CD4-positive, alpha-beta T cell (primary cell): Measurements from ENCODE around the gene MSL1. TPM values are rescaled to one million over a fixed set of nuclear protein-coding genes. Genes with fewer than 3 reads are reported as not detected.
A peak's percentile ranks its signal among the peaks of the same experiment; 100 is the strongest.

Source experiments
- ATAC-seq: fragments of 200-7000 bp; cut with Tn5 transposase; one replicate; pipeline ENCODE4 v1.10.0; 2022; ENCODE audit warnings: mild to moderate bottlenecking; ENCODE audit not compliant: poor library complexity
- CTCF ChIA-PET: fragments of 350-600 bp; sonication (Branson Sonifier 250); formaldehyde crosslinking; loops from one replicate; lab custom pipeline; 2021; ENCODE audit warnings: antibody characterized with exemption, inconsistent platforms; lab: Charles Lee
- POLR2A ChIA-PET: fragments of 350-600 bp; sonication (Branson Sonifier 250); formaldehyde crosslinking; loops from one replicate; lab custom pipeline; 2021; ENCODE audit warnings: antibody characterized with exemption, inconsistent platforms; lab: Charles Lee
- DNase-seq, 14 experiments: peaks; one replicate each; pipeline ENCODE4 v3.0.0-alpha.2; 2013 to 2020; ENCODE audit warnings: mixed read lengths in 2 of 14
- H3K27ac ChIP-seq, 2 donors: one replicate each; pipeline versions ENCODE4 v1.5.1 to v1.7.0; 2013; ENCODE audit warnings: low read length in 2 of 2, low read depth in 1 of 2, mild to moderate bottlenecking in 1 of 2
- H3K27me3 ChIP-seq, 2 experiments: 1 replicate in 1 of 2; 2 replicates in 1 of 2; pipeline versions ENCODE4 v1.6.1 to v1.7.0; 2013; ENCODE audit warnings: low read length in 2 of 2, control low read depth in 1 of 2, mild to moderate bottlenecking in 1 of 2, moderate library complexity in 1 of 2; ENCODE audit not compliant: insufficient read depth in 2 of 2, control insufficient read depth in 1 of 2
- H3K36me3 ChIP-seq: one replicate; pipeline ENCODE4 v1.6.1; 2013; ENCODE audit warnings: low read length, control low read depth; ENCODE audit not compliant: insufficient read depth
- H3K4me1 ChIP-seq: one replicate; pipeline ENCODE4 v1.6.1; 2013; ENCODE audit warnings: low read length, control low read depth; ENCODE audit not compliant: insufficient read depth
- H3K4me3 ChIP-seq: one replicate; pipeline ENCODE4 v1.5.1; 2013; ENCODE audit warnings: mild to moderate bottlenecking, low read length, moderate library complexity
- H3K9me3 ChIP-seq, 2 experiments: 1 replicate in 1 of 2; 2 replicates in 1 of 2; pipeline versions ENCODE4 v1.6.1 to v1.7.0; 2013; ENCODE audit warnings: low read length in 2 of 2, mild to moderate bottlenecking in 2 of 2, control low read depth in 1 of 2, moderate library complexity in 1 of 2; ENCODE audit not compliant: control insufficient read depth in 1 of 2, insufficient read depth in 1 of 2
- H3K27ac Mint-ChIP-seq: one replicate; pipeline ENCODE4 v1.8.0; 2020; ENCODE audit warnings: mixed read lengths
- H3K27me3 Mint-ChIP-seq: one replicate; pipeline ENCODE4 v1.8.0; 2021; ENCODE audit warnings: mixed read lengths
- H3K36me3 Mint-ChIP-seq: one replicate; pipeline ENCODE4 v1.8.0; 2021; ENCODE audit warnings: low read depth, mixed read lengths
- H3K4me1 Mint-ChIP-seq: one replicate; pipeline ENCODE4 v1.8.0; 2021; ENCODE audit warnings: low read depth, mixed read lengths
- H3K4me3 Mint-ChIP-seq: one replicate; pipeline ENCODE4 v1.8.0; 2020; ENCODE audit warnings: mild to moderate bottlenecking, mixed read lengths
- H3K9me3 Mint-ChIP-seq: one replicate; pipeline ENCODE4 v1.8.0; 2020; ENCODE audit warnings: mixed read lengths
- CTCF ChIP-seq: fragments of 200-600 bp; IDR thresholded peaks from one replicate; pipeline ENCODE4 v1.8.0; 2022; ENCODE audit warnings: antibody characterized with exemption, mild to moderate bottlenecking
- intact Hi-C, 2 experiments: fragments of 100-400 bp; cut with DNase I in 1 of 2; cut with micrococcal nuclease in 1 of 2; formaldehyde crosslinking; loops; one replicate each; pipeline versions ENCODE4 v1.15.1 to v1.9.0; 2023 to 2025; cut with DNase I, micrococcal nuclease
- total RNA-seq, 174 experiments: library from RNA in 2 of 174; stranded (reverse) in 2 of 174; gene quantifications; one replicate each; pipeline ENCODE4 v1.2.3 and lab custom pipeline; 2021 to 2026

Gene MSL1
- total RNA-seq, 2 experiments from 2014 or later, result 77.0 to 79.2 TPM

GRCh38 chr17:40087903-40088718 lies 33.7 kb upstream of the MSL1 start:
- CTCF ChIA-PET, result no interaction called here
- Mint-ChIP-seq H3K27ac (no peak overlapping the region), H3K36me3 (peaks cover 90% of the 10 kb centered on the region), H3K9me3 (no peaks in the 10 kb centered on the region), H3K4me3 (no peak overlapping the region), H3K4me1 (peaks cover 19% of the 10 kb centered on the region), H3K27me3 (no peaks in the 10 kb centered on the region)
- intact Hi-C loops, result loop anchor here in 1 of 2 experiments (2.0 kb wide), 1 partner anchor 25 kb away; the partner anchor contains the start of gene THRA
- H3K9me3 ChIP-seq, result no peaks in the 10 kb centered on the region
- no peaks in the 10 kb centered on the region for H3K27me3 ChIP-seq
- no peak overlapping the region for H3K27ac ChIP-seq
- peaks cover 75% of the 10 kb centered on the region for H3K36me3 ChIP-seq
- H3K4me3 ChIP-seq, result no peak overlapping the region
- POLR2A ChIA-PET, result no interaction called here
- DNase-seq (no peak), ATAC-seq (no peak)
- H3K4me1 ChIP-seq, result peaks cover 9% of the 10 kb centered on the region
- TF ChIP-seq CTCF, result no peak

GRCh38 chr17:40089077-40089895 lies 32.5 kb upstream of the MSL1 start:
- no peak overlapping the region for H3K4me3 ChIP-seq
- DNase-seq, result no peak
- Mint-ChIP-seq H3K9me3 (no peaks in the 10 kb centered on the region), H3K4me1 (peaks cover 29% of the 10 kb centered on the region), H3K27me3 (no peaks in the 10 kb centered on the region), H3K36me3 (peaks cover 90% of the 10 kb centered on the region), H3K27ac (peak overlapping the region; percentile 36), H3K4me3 (no peak overlapping the region)
- POLR2A ChIA-PET, result interaction anchor here (0.7 to 1.2 kb wide), 4 partner anchors 9 to 62 kb away, joined by 3 to 10 read pairs (median 4); partner anchors contain the start of gene NR1D1
- TF ChIP-seq CTCF, result no peak
- ATAC-seq, result no peak
- no peak overlapping the region for H3K27ac ChIP-seq
- H3K4me1 ChIP-seq, result peaks cover 17% of the 10 kb centered on the region
- CTCF ChIA-PET, result interaction anchor here (1.6 to 1.8 kb wide), 2 partner anchors 14 to 103 kb away, joined by 3 to 6 read pairs; no protein-coding TSS in a partner anchor
- peaks cover 78% of the 10 kb centered on the region for H3K36me3 ChIP-seq
- no peaks in the 10 kb centered on the region for H3K9me3 ChIP-seq
- no peaks in the 10 kb centered on the region for H3K27me3 ChIP-seq
- intact Hi-C loops, result no loop called here

- peaks cover 29% of the 10 kb centered on the region for H3K4me1 ChIP-seq
- H3K36me3 ChIP-seq, result peaks cover 80% of the 10 kb centered on the region
- CTCF ChIA-PET, result interaction anchor here (1.6 to 1.8 kb wide), 2 partner anchors 15 to 101 kb away, joined by 3 to 6 read pairs; no protein-coding TSS in a partner anchor
- no peak overlapping the region for H3K4me3 ChIP-seq
- no peaks in the 10 kb centered on the region for H3K9me3 Mint-ChIP-seq
- no peak overlapping the region for H3K27ac ChIP-seq
- no peak for ATAC-seq
- DNase-seq, result no peak
- H3K27ac Mint-ChIP-seq, result no peak overlapping the region
- intact Hi-C loops, result no loop called here
- POLR2A ChIA-PET, result interaction anchor here (0.8 to 1.2 kb wide), 4 partner anchors 8 to 63 kb away, joined by 3 to 10 read pairs (median 5); partner anchors contain the start of gene NR1D1
- H3K4me1 Mint-ChIP-seq, result peaks cover 39% of the 10 kb centered on the region
- H3K4me3 Mint-ChIP-seq, result no peak overlapping the region
- H3K27me3 ChIP-seq, result no peaks in the 10 kb centered on the region
- no peaks in the 10 kb centered on the region for H3K27me3 Mint-ChIP-seq
- TF ChIP-seq CTCF, result no peak
- H3K36me3 Mint-ChIP-seq, result peaks cover 88% of the 10 kb centered on the region
- no peaks in the 10 kb centered on the region for H3K9me3 ChIP-seq
These were observed 31.3 kb upstream of the MSL1 start for GRCh38 chr17:40090237-40091119.
